Effector CD8-positive, alpha-beta T cell (primary cell): ENCODE data around the gene SIRPD.
"Not testable (repeated sequence)": the region's sequence is repeated elsewhere in the genome, so short reads cannot be mapped to it uniquely, and the experiment has no call there.

Experiments used
- DNase-seq: peaks from one replicate; lab custom pipeline; 2025; lab: John Stamatoyannopoulos, UW
- total RNA-seq, 4 experiments: gene quantifications; one replicate each; lab custom pipeline; 2026; lab: John Stamatoyannopoulos, UW

Gene SIRPD
- 0 reads per million in 4 experiments for total RNA-seq

GRCh38 chr20:1557605-1558004 is at the start of gene SIRPD:
SIRPD (minus strand) TSS chr20:1557705; CDS start chr20:1557653, 52 bp downstream.
- DNase-seq: no peak

GRCh38 chr20:1600736-1601135 is 43.2 kb upstream of the SIRPD start:
- DNase-seq: no peak

DNA sequence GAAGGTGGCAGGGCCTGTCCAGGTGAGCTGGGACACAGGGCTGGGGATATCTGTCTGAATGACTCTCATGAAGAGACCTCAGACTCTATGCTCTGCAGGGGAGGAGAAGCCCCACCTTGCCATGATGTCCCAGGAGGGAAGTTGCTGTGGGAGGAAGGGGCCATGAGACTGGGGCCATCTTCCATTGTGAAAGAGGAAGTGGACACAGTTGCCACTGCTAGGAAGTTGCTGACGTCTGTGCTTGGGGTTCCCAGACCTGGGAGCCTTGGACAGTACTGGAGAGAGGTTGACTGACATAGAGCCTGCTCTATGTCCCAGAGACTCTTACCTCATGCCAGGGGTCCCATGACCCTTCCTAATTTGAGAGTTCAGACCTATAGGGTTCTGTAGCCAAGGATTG is 37.8 kb upstream of the SIRPD start:
- no peak for DNase-seq

DNA sequence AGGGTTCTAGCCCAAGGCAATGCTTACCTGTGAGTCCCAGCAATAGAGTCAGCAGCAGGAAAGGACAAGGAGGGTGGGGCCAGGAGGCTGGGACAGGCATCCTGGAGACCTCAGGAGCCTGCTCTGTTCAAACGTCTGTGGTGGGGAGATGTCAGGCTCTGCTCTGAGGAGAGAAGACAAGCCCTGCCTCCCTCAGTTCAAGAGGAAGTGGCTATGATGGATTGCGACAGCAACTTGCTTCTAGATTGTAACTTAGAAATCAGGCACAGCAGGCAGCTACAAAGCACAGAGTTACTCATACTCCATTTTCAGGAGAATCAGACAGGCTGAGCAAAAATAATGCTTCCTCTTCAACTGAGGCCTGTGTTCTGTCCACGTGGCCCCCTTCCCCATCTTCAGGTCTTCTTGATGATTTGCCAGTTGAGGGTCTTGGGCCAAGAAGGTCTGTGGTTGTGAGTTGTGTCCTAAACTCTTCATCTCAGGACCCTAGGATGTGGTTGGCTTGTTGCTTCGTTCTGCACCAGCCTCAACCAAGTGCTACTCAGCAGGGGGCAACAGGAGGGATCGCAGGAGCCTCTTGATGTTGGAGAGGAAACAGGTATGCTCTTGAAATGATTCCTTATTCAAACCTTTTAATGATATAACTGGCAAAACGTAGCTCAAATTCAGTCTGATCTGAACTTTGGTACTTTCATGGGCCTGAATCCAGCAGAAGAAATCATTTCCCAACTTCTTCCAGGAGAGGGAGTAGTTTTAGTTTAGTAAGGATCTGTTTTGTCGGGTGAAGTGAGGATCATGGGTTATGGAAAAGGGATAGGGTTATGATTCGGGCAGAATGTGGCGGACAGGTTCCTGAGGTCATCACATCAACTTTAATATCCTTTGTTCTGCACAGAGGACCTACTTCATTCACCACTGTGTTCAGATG is 31.3 kb upstream of the SIRPD start:
- no peak for DNase-seq

DNA sequence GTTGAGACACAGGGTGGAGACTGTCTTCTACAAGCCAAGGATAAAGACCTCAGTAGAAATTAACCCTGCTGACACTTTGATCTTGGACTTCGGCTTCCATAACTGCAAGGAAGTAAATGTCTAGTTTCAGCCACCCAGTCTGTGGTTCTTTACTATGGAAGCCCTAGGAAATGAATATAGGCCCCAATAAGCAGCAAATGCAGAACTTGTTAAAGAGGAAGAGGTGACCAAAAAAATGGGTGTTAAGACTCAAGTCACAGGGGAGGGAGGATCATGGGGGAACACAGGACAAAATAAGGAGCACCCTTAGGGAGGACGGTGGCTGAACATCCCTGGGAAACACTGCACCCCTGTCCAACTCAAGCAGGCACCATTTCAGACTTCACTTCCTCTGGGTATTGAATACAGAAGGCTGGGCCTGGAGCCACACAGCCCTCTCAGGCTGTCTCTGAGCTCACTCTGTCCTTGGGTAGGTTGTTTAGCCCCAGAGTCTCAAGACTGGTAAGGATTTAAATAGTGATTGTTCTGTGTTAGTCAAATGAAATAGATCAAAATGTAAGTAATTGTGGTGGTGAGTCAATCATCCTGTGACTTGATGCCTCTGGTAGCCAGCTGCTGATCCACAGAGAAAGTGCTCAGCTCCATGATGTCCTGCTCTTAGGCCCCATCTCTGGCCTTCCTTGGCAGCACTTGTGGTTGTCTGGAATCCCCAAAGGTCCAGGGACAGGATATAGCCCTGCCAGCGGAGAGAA is 30.5 kb upstream of the SIRPD start:
- DNase-seq: no peak

GRCh38 chr20:1579488-1579887 is 22.0 kb upstream of the SIRPD start:
- DNase-seq: no peak

DNA sequence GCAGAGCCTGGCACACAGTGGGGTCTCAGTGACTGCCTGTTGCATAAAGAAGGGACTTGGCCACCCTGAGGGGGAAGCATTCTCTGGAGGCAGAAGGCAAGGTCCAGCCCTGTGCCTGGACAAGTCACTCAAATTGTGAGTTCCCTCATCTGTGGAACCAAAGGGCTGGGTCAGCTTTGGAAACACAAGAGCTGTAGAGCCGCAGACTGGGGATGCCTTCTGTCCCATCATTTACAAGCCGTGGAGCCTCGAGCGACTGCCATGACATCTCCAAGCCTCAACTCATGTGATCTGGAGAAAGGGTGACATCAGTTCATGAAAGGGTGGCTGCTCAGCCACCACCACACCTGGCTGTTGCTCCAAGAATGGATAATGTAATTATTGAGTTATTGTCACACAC is 20.4 kb upstream of the SIRPD start:
- no peak for DNase-seq

DNA sequence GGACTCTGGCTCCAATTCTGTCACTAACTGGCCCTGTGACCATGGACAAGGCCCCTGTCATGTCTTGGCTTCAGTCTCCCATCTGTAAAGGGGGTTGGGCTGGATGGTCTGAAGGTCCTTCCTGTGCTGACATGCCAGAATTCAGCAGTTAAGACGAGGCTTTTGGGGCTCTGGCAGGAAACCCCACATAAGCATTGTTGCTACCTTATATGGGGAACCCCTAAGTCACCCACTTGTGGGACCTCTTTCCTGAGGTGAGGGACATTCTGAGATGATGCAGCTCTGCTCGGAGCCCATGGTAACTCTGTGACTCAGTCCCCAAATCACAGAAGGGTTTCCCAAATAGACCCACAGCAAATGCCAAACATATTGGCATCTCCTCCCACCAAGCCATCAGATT is 19.8 kb upstream of the SIRPD start:
- not testable (repeated sequence) for DNase-seq

DNA sequence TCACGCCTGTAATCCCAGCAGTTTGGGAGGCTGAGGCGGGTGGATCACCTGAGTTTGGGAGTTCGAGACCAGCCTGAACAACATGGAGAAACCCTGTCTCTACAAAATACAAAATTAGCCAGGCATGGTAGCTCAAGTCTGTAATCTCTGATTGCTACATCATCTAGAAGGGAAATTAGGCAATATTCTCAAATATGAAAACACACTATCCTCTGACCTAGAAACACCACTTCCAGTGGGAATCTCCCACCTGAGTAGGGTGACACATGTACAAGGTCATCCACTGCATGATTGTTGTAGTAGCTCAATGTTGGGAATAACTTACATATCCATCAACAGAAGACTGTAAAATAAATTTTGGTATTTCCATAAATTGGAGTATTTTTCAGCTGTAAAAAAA is 19.1 kb upstream of the SIRPD start:
- DNase-seq: no peak

DNA sequence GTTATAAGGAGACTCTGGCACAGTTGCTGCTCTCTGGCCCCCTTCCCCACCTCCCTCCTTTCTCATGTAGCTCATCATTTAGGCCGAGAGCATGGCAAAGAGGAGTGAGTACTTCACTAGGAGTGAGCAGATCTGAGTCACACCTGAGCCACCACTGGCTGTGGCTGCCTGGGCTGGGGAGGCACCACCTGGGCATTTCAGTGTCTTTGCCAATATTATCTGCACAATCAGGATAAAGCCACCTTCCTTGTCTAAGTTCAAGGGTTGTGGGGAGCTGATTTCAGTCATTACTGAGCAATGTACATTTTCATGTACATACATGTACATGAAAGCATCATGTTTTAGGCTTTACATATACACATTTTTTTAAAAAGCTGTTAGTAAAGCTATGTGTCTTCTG is 18.5 kb upstream of the SIRPD start:
- DNase-seq: not testable (repeated sequence)

GRCh38 chr20:1571583-1571982 is 14.1 kb upstream of the SIRPD start:
- DNase-seq: not testable (repeated sequence)

GRCh38 chr20:1569415-1569881 is 11.9 kb upstream of the SIRPD start:
- DNase-seq: no peak

GRCh38 chr20:1568163-1568490 is 10.6 kb upstream of the SIRPD start:
- DNase-seq: no peak

GRCh38 chr20:1567392-1568162 is 10.1 kb upstream of the SIRPD start:
- no peak for DNase-seq

DNA sequence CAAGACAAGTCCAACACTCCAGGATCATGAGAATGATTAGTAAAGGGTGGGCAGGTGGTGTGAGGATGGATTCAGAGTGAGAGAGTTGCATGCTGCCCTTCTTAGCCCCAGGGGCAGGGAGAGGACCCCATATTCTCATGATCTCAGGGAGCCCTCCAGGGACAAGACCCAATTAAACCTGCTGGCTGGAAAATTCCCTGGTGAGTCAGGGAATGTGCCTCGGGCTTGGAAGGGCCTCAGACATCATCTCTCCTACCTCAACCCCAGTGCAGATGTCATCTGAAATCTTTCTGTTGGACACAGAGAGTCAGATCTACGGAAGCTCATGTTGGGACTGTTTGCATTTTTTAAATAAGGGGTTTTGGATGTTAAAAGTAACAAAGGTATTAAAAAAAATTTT is 9.2 kb upstream of the SIRPD start:
- no peak for DNase-seq

DNA sequence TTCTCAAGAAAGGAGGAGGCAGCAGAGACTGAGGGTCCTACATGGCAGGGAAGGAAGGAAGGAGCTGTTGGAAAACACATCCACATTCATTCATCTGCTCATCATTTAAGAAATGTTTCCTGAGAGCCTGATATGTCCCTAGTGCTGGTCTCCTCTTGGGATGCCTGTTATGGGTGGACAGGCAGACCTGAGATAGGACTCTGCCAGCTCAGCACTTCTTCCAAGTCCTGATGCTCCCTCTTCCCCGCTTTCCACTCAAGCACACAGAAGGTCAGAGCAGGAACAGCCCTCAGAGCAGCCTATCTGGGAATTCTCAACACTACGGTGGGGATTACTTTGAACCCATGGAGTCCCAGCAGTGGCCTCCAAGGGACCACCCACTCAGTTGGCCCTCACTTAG is 8.0 kb upstream of the SIRPD start:
- no peak for DNase-seq

GRCh38 chr20:1563598-1563997 is 6.1 kb upstream of the SIRPD start:
- no peak for DNase-seq

DNA sequence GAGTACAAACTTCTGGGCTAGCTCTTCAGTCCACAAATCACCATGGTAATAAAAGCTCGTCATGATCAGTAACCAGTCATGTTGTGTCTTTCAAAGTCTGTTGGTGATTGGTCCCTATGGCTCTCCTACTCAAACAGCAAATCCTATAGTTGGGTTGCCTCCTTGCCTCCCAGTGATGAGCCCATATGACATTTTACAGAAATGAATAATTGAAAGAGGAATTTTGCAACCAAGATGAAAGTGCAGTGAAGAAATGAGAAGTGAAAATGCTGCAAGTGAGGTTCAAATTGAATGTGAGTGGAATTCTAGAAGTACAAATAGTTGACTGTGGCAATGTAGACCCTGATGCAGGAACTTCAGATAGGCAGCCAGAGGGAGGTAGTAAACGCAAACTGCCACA is 5.1 kb upstream of the SIRPD start:
- DNase-seq: no peak

GRCh38 chr20:1561350-1561749 is 3.8 kb upstream of the SIRPD start:
- no peak for DNase-seq

GRCh38 chr20:1555952-1556351 is 1.6 kb downstream of the SIRPD start:
- DNase-seq: no peak

DNA sequence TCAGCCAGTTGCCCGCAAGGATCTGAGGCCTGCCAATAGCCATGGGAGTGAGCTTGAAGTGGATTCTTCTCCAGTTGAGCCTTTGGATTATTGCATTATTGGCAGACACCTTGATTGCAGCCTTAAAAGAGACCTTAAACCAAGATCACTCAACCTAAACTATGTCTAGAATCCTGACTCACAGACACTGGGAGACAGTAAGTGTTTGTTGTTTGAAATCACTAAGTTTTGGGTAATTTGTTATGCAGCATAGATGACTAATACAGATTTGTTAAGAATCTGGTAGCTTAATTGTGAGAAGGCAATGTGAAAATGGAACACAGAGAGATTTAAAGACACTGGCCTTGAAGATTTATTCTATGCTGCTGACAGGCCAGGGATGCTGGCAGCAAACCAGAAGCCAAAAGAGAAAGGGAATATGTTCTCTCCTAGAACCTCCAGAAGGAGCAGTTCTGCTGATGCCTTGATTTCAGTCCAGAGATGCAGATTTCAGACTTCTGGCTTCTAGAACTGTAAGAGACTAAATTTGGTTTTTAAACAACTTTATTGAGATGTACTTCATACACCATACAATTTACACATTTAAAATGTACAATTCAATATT is 17.6 kb downstream of the SIRPD start:
- DNase-seq: no peak

DNA sequence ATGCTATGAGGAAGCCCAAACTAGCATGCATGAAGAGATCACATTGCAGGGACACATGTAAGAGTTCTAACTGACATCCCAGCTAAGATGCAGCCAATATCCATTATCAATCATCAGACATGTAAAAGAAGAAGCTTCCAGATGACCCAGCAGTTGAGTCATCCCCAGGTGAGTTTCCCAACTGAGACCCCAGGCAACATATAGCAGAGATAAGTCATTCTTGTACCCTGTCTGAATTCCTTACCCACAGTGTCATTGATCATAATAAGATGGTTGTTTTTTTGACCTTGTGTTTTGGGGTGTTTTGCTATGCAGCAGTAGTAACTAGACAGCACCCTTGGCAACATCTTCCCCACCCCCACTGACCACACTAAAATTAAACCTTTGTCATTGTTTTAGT is 18.9 kb downstream of the SIRPD start:
- DNase-seq: no peak
